H9 (cell line): ENCODE results near the gene STEAP2. TPM values are rescaled to one million over a fixed set of nuclear protein-coding genes. Genes with fewer than 3 reads are reported as not detected.

ENCODE experiments used
- DNase-seq: peaks from one replicate; pipeline ENCODE4 v3.0.0-alpha.2; 2017
- H2AFZ ChIP-seq: one replicate; pipeline ENCODE4 v1.6.1; 2013; ENCODE audit warnings: mild to moderate bottlenecking, low read length, control low read depth, moderate library complexity
- H2AK5ac ChIP-seq: 2 replicates; pipeline ENCODE4 v1.6.1; 2013; ENCODE audit warnings: low read length, control low read depth, mixed read lengths; ENCODE audit not compliant: insufficient read length
- H2BK120ac ChIP-seq: one replicate; pipeline ENCODE4 v1.6.1; 2013; ENCODE audit warnings: low read depth, mild to moderate bottlenecking, low read length, control low read depth, inconsistent platforms; ENCODE audit not compliant: poor library complexity, severe bottlenecking
- H2BK12ac ChIP-seq: 2 replicates; pipeline ENCODE4 v1.6.1; 2013; ENCODE audit warnings: low read length, control low read depth, mixed read lengths, low read depth; ENCODE audit not compliant: insufficient read length
- H2BK15ac ChIP-seq: 2 replicates; pipeline ENCODE4 v1.6.1; 2013; ENCODE audit warnings: low read depth, low read length, control low read depth
- H2BK20ac ChIP-seq: one replicate; pipeline ENCODE4 v1.6.1; 2013; ENCODE audit warnings: low read depth, mild to moderate bottlenecking, low read length, control low read depth, inconsistent platforms; ENCODE audit not compliant: poor library complexity, severe bottlenecking
- H2BK5ac ChIP-seq: 2 replicates; pipeline ENCODE4 v1.6.1; 2013; ENCODE audit warnings: low read length, control low read depth, mixed read lengths; ENCODE audit not compliant: insufficient read length
- H3K14ac ChIP-seq: 2 replicates; pipeline ENCODE4 v1.6.1; 2013; ENCODE audit warnings: low read length, control low read depth; ENCODE audit not compliant: insufficient read depth
- H3K18ac ChIP-seq: 2 replicates; pipeline ENCODE4 v1.6.1; 2013; ENCODE audit warnings: low read depth, mild to moderate bottlenecking, mixed read lengths, low read length, control low read depth; ENCODE audit not compliant: insufficient read length
- H3K23ac ChIP-seq: 2 replicates; pipeline ENCODE4 v1.6.1; 2013; ENCODE audit warnings: low read length, control low read depth, mixed read lengths, low read depth; ENCODE audit not compliant: insufficient read length
- H3K23me2 ChIP-seq: 2 replicates; pipeline ENCODE4 v1.6.1; 2013; ENCODE audit warnings: low read depth, mild to moderate bottlenecking, mixed read lengths, low read length, control low read depth; ENCODE audit not compliant: insufficient read length, poor library complexity, severe bottlenecking
- H3K27ac ChIP-seq: 2 replicates; pipeline ENCODE4 v1.5.1; 2013; ENCODE audit warnings: low read length, control low read depth, mixed read lengths, low read depth; ENCODE audit not compliant: insufficient read length
- H3K27me3 ChIP-seq: 2 replicates; pipeline ENCODE4 v1.6.1; 2013; ENCODE audit warnings: low read length, control low read depth, inconsistent platforms; ENCODE audit not compliant: insufficient read depth
- H3K4ac ChIP-seq: 2 replicates; pipeline ENCODE4 v1.6.1; 2013; ENCODE audit warnings: low read depth, mild to moderate bottlenecking, control low read depth, inconsistent platforms, low read length, moderate library complexity
- H3K4me1 ChIP-seq: 2 replicates; pipeline ENCODE4 v1.6.1; 2013; ENCODE audit warnings: low read length, control low read depth, inconsistent platforms; ENCODE audit not compliant: insufficient read depth
- H3K4me2 ChIP-seq: 2 replicates; pipeline ENCODE4 v1.6.1; 2013; ENCODE audit warnings: low read length, control low read depth, mixed read lengths; ENCODE audit not compliant: insufficient read length, insufficient read depth
- H3K56ac ChIP-seq: 2 replicates; pipeline ENCODE4 v1.6.1; 2013; ENCODE audit warnings: low read depth, mild to moderate bottlenecking, mixed read lengths, low read length, control low read depth; ENCODE audit not compliant: insufficient read length
- H3K79me1 ChIP-seq: 2 replicates; pipeline ENCODE4 v1.6.1; 2013; ENCODE audit warnings: low read depth, mild to moderate bottlenecking, moderate library complexity, low read length, control low read depth, inconsistent platforms; ENCODE audit not compliant: insufficient read depth, poor library complexity, severe bottlenecking
- H3K79me2 ChIP-seq: 2 replicates; pipeline ENCODE4 v1.6.1; 2013; ENCODE audit warnings: low read length, control low read depth, inconsistent platforms; ENCODE audit not compliant: insufficient read depth
- H3K9ac ChIP-seq: 2 replicates; pipeline ENCODE4 v1.6.1; 2013; ENCODE audit warnings: low read length, control low read depth, mixed read lengths; ENCODE audit not compliant: insufficient read length; ENCODE audit errors: extremely low read depth
- H3K9me3 ChIP-seq: one replicate; pipeline ENCODE4 v1.6.1; 2013; ENCODE audit warnings: low read depth, low read length, inconsistent platforms; ENCODE audit not compliant: control insufficient read depth
- H3T11ph ChIP-seq: one replicate; pipeline ENCODE4 v1.6.1; 2013; ENCODE audit warnings: mild to moderate bottlenecking, low read length, control low read depth, inconsistent platforms
- H4K20me1 ChIP-seq: one replicate; pipeline ENCODE4 v1.6.1; 2013; ENCODE audit not compliant: control insufficient read depth, insufficient read length, insufficient read depth
- H4K5ac ChIP-seq: 2 replicates; pipeline ENCODE4 v1.6.1; 2013; ENCODE audit warnings: low read depth, mild to moderate bottlenecking, mixed read lengths, low read length, control low read depth; ENCODE audit not compliant: insufficient read length
- H4K8ac ChIP-seq: replicated peaks from 2 replicates; pipeline ENCODE4 v1.6.1; 2013; ENCODE audit warnings: low read length, control low read depth, mixed read lengths, low read depth; ENCODE audit not compliant: insufficient read length
- H4K91ac ChIP-seq: 2 replicates; pipeline ENCODE4 v1.6.1; 2013; ENCODE audit warnings: low read depth, mild to moderate bottlenecking, moderate library complexity, mixed read lengths, low read length, control low read depth; ENCODE audit not compliant: insufficient read length
- H3K27ac Mint-ChIP-seq, 3 experiments: 2 replicates in 2 of 3; 3 replicates in 1 of 3; pipeline ENCODE4 v1.8.0; 2020 to 2021; ENCODE audit warnings: mixed read lengths in 3 of 3, mild to moderate bottlenecking in 1 of 3, moderate library complexity in 1 of 3
- H3K27me3 Mint-ChIP-seq: 2 replicates; pipeline ENCODE4 v1.8.0; 2021; ENCODE audit warnings: low read depth, mild to moderate bottlenecking, moderate library complexity, mixed read lengths
- H3K36me3 Mint-ChIP-seq, 3 experiments: 2 replicates in 2 of 3; 3 replicates in 1 of 3; pipeline ENCODE4 v1.8.0; 2020 to 2021; ENCODE audit warnings: low read depth in 3 of 3, mixed read lengths in 3 of 3; ENCODE audit not compliant: insufficient read depth in 1 of 3
- H3K4me1 Mint-ChIP-seq, 2 experiments: 2 replicates each; pipeline ENCODE4 v1.8.0; 2020; ENCODE audit warnings: mixed read lengths in 2 of 2
- H3K4me3 Mint-ChIP-seq, 2 experiments: 2 replicates in 1 of 2; 3 replicates in 1 of 2; pipeline ENCODE4 v1.8.0; 2020 to 2021; ENCODE audit warnings: mild to moderate bottlenecking in 2 of 2, mixed read lengths in 2 of 2, moderate library complexity in 1 of 2
- H3K9me3 Mint-ChIP-seq, 2 experiments: 2 replicates in 1 of 2; 3 replicates in 1 of 2; pipeline ENCODE4 v1.8.0; 2020; ENCODE audit warnings: mild to moderate bottlenecking in 2 of 2, mixed read lengths in 2 of 2, moderate library complexity in 1 of 2
- CTCF ChIP-seq: fragments of 200-600 bp; sonication (generic); conservative IDR thresholded peaks from 3 replicates; pipeline ENCODE4 v1.8.0; 2021; ENCODE audit warnings: antibody characterized with exemption, mild to moderate bottlenecking
- WGBS: extraction: QIAGEN DNeasy Blood & Tissue Kit; methylation state at CpG from one replicate; pipeline ENCODE4 v1.1.7; 2013; ENCODE audit warnings: missing lambda C conversion rate, low lambda C conversion rate, mixed read lengths; ENCODE audit not compliant: insufficient read length; ENCODE audit errors: extremely low coverage; 5-methylcytosine and 5-hydroxymethylcytosine counted together
- total RNA-seq: library from RNA; stranded (reverse); gene quantifications from 2 replicates; pipeline ENCODE4 v1.2.1, GENCODE V29; 2021

Gene STEAP2
- total RNA-seq, 1 experiment from 2014 or later = 6.7 TPM

- no peak overlapping the region for H2AFZ ChIP-seq
- H4K8ac ChIP-seq = no peak overlapping the region
- H3K56ac ChIP-seq = no peak overlapping the region
- H2BK5ac ChIP-seq = no peak overlapping the region
- H3T11ph ChIP-seq = no peak overlapping the region
- Mint-ChIP-seq H3K4me3 (no peak overlapping the region), H3K36me3 (peaks cover 0 to 5% (median 1%) of the 10 kb centered on the region in 3 experiments; a peak in 2 of 7 replicates), H3K4me1 (no peaks in the 10 kb centered on the region), H3K9me3 (peaks cover 8 to 14% of the 10 kb centered on the region in 2 experiments; a peak in 3 of 5 replicates), H3K27ac (no peak overlapping the region), H3K27me3 (no peaks in the 10 kb centered on the region)
- no peaks in the 10 kb centered on the region for H3K79me1 ChIP-seq
- H3K18ac ChIP-seq = no peak overlapping the region
- H2AK5ac ChIP-seq = no peak overlapping the region
- H3K9me3 ChIP-seq = no peaks in the 10 kb centered on the region
- H2BK12ac ChIP-seq = no peak overlapping the region
- H2BK120ac ChIP-seq = no peak overlapping the region
- H4K20me1 ChIP-seq = no peaks in the 10 kb centered on the region
- no peaks in the 10 kb centered on the region for H3K27me3 ChIP-seq
- no peak for DNase-seq
- no peak overlapping the region for H4K91ac ChIP-seq
- no peak overlapping the region for H2BK15ac ChIP-seq
- no peak overlapping the region for H4K5ac ChIP-seq
- no peak overlapping the region for H3K9ac ChIP-seq
- H3K23me2 ChIP-seq = no peaks in the 10 kb centered on the region
- no CpG with 5 or more reads among the region's 4 CpGs for WGBS
- H3K14ac ChIP-seq = no peak overlapping the region
- no peaks in the 10 kb centered on the region for H3K4me1 ChIP-seq
- no peaks in the 10 kb centered on the region for H3K79me2 ChIP-seq
- no peak overlapping the region for H2BK20ac ChIP-seq
- no peak overlapping the region for H3K4ac ChIP-seq
- no peak overlapping the region for H3K4me2 ChIP-seq
- TF ChIP-seq CTCF = no peak
- no peak overlapping the region for H3K27ac ChIP-seq
- H3K23ac ChIP-seq = no peak overlapping the region
Measured at GRCh38 chr7:90173127-90173844, 38.3 kb upstream of the STEAP2 start.
